CD4-positive, alpha-beta memory T cell (primary cell): ENCODE results near the gene LZTS2. TPM values are rescaled to one million over a fixed set of nuclear protein-coding genes. Genes with fewer than 3 reads are reported as not detected.

Source experiments
- CTCF ChIA-PET: fragments of 350-600 bp; sonication (Branson Sonifier 250); formaldehyde crosslinking; loops from one replicate; lab custom pipeline; 2021; ENCODE audit warnings: inconsistent platforms; ENCODE audit not compliant: partially characterized antibody; lab: Charles Lee
- POLR2A ChIA-PET: fragments of 350-600 bp; sonication (Branson Sonifier 250); formaldehyde crosslinking; loops from one replicate; lab custom pipeline; 2021; ENCODE audit not compliant: partially characterized antibody; lab: Charles Lee
- DNase-seq, 5 donors: peaks; one replicate each; pipeline versions ENCODE4 v3.0.0 to v3.0.0-alpha.2; 2020 to 2022; ENCODE audit warnings: mixed read lengths in 1 of 5
- H3K27ac ChIP-seq: one replicate; pipeline ENCODE4 v1.7.0; 2013; ENCODE audit warnings: low read depth, low read length
- H3K27me3 ChIP-seq: 2 replicates; pipeline ENCODE4 v1.7.0; 2013; ENCODE audit warnings: mild to moderate bottlenecking, low read length, moderate library complexity; ENCODE audit not compliant: insufficient read depth
- H3K36me3 ChIP-seq: 2 replicates; pipeline ENCODE4 v1.7.0; 2013; ENCODE audit warnings: mild to moderate bottlenecking, low read length, moderate library complexity; ENCODE audit not compliant: insufficient read depth
- H3K4me1 ChIP-seq: 2 replicates; pipeline ENCODE4 v1.7.0; 2013; ENCODE audit warnings: mild to moderate bottlenecking, low read length, moderate library complexity; ENCODE audit not compliant: insufficient read depth
- H3K4me3 ChIP-seq, 2 donors: one replicate each; pipeline ENCODE4 v1.7.0; 2013; ENCODE audit warnings: low read length in 2 of 2, mild to moderate bottlenecking in 1 of 2
- H3K9me3 ChIP-seq, 2 donors: one replicate each; pipeline ENCODE4 v1.7.0; 2013; ENCODE audit warnings: low read length in 2 of 2, control low read depth in 1 of 2; ENCODE audit not compliant: control insufficient read depth in 1 of 2
- H3K27ac Mint-ChIP-seq, 7 donors: one replicate each; pipeline ENCODE4 v1.8.0; 2020 to 2021; ENCODE audit warnings: mixed read lengths in 7 of 7, mild to moderate bottlenecking in 6 of 7, inconsistent platforms in 3 of 7, moderate library complexity in 3 of 7
- H3K27me3 Mint-ChIP-seq, 2 donors: one replicate each; pipeline ENCODE4 v1.8.0; 2020 to 2021; ENCODE audit warnings: mixed read lengths in 2 of 2
- H3K36me3 Mint-ChIP-seq, 2 donors: one replicate each; pipeline ENCODE4 v1.8.0; 2020 to 2021; ENCODE audit warnings: mixed read lengths in 2 of 2, inconsistent platforms in 1 of 2, mild to moderate bottlenecking in 1 of 2
- H3K4me1 Mint-ChIP-seq, 4 donors: one replicate each; pipeline ENCODE4 v1.8.0; 2020 to 2021; ENCODE audit warnings: mixed read lengths in 4 of 4, mild to moderate bottlenecking in 1 of 4
- H3K4me3 Mint-ChIP-seq, 8 donors: one replicate each; pipeline ENCODE4 v1.8.0; 2020 to 2021; ENCODE audit warnings: mixed read lengths in 8 of 8, mild to moderate bottlenecking in 7 of 8, moderate library complexity in 6 of 8, inconsistent platforms in 3 of 8
- H3K9me3 Mint-ChIP-seq, 8 donors: one replicate each; pipeline ENCODE4 v1.8.0; 2020 to 2021; ENCODE audit warnings: mixed read lengths in 8 of 8, mild to moderate bottlenecking in 5 of 8, inconsistent platforms in 3 of 8, moderate library complexity in 1 of 8
- intact Hi-C: fragments of 100-400 bp; cut with micrococcal nuclease; formaldehyde crosslinking; loops from one replicate; pipeline ENCODE4 v1.15.1; 2023
- polyA plus RNA-seq, 2 donors: library from polyadenylated mRNA; unstranded; fragments of 300-500 nt; fragmentation: Illumina TruSeq; gene quantifications; one replicate each; pipeline ENCODE4 v1.2.3, GENCODE V29; 2021
- total RNA-seq, 2 experiments: library from RNA; stranded (reverse); gene quantifications; one replicate each; pipeline ENCODE4 v1.2.3, GENCODE V29; 2021

LZTS2 gene
- total and polyA plus RNA-seq, 4 experiments from 2014 or later = 8.4 to 33.9 (median 26.6) TPM

- CTCF ChIA-PET = interaction anchor here (1.0 to 26.6 kb wide), 4 partner anchors 16 to 27 kb away, joined by 3 to 645 read pairs (median 10); partner anchors contain the start of gene KAZALD1
- peak overlapping the region in 3 of 7 donors; percentile 13 to 71 (median 42) for H3K27ac Mint-ChIP-seq
- intact Hi-C loops = no loop called here
- no peak for DNase-seq
- POLR2A ChIA-PET = no interaction called here
- Histone ChIP-seq H3K9me3 (no peaks in the 10 kb centered on the region), H3K4me1 (peaks cover 14% of the 10 kb centered on the region), H3K4me3 (no peak overlapping the region), H3K27me3 (no peaks in the 10 kb centered on the region), H3K27ac (no peak overlapping the region), H3K36me3 (peaks cover 34% of the 10 kb centered on the region)
- H3K27me3 Mint-ChIP-seq = no peaks in the 10 kb centered on the region
- no peaks in the 10 kb centered on the region for H3K9me3 Mint-ChIP-seq
- peaks cover 25 to 62% of the 10 kb centered on the region in 2 donors for H3K36me3 Mint-ChIP-seq
- H3K4me1 Mint-ChIP-seq = peaks cover 11 to 36% (median 16%) of the 10 kb centered on the region in 4 donors
- H3K4me3 Mint-ChIP-seq = no peak overlapping the region
Measured at GRCh38 chr10:101035916-101036702, 36.5 kb downstream of the LZTS2 start.

GRCh38 chr10:101036726-101037125 lies 37.1 kb downstream of the LZTS2 start:
- no peak overlapping the region for H3K27ac ChIP-seq
- Mint-ChIP-seq H3K36me3 (peaks cover 25 to 57% of the 10 kb centered on the region in 2 donors), H3K4me3 (no peak overlapping the region), H3K27ac (no peak overlapping the region), H3K9me3 (no peaks in the 10 kb centered on the region), H3K27me3 (no peaks in the 10 kb centered on the region), H3K4me1 (peaks cover 13 to 34% (median 19%) of the 10 kb centered on the region in 4 donors)
- H3K36me3 ChIP-seq = peaks cover 34% of the 10 kb centered on the region
- intact Hi-C loops = no loop called here
- no peak overlapping the region for H3K4me3 ChIP-seq
- no peak for DNase-seq
- no peaks in the 10 kb centered on the region for H3K27me3 ChIP-seq
- H3K9me3 ChIP-seq = no peaks in the 10 kb centered on the region
- POLR2A ChIA-PET = no interaction called here
- peaks cover 20% of the 10 kb centered on the region for H3K4me1 ChIP-seq
- CTCF ChIA-PET = interaction anchor here (1.0 to 26.6 kb wide), 4 partner anchors 15 to 39 kb away, joined by 3 to 645 read pairs (median 10); partner anchors contain the start of gene KAZALD1

- H3K27me3 Mint-ChIP-seq = peaks cover 0 to 2% of the 10 kb centered on the region in 2 donors
- H3K4me1 Mint-ChIP-seq = peaks cover 19 to 32% (median 21%) of the 10 kb centered on the region in 4 donors
- H3K4me3 Mint-ChIP-seq = no peak overlapping the region
- H3K27me3 ChIP-seq = no peaks in the 10 kb centered on the region
- no peaks in the 10 kb centered on the region for H3K9me3 Mint-ChIP-seq
- no peaks in the 10 kb centered on the region for H3K9me3 ChIP-seq
- intact Hi-C loops = no loop called here
- ChIA-PET POLR2A (interaction anchor here (0.7 to 1.7 kb wide), 2 partner anchors 23 to 26 kb away, joined by 3 to 8 read pairs; partner anchors contain the start of gene KAZALD1), CTCF (interaction anchor here (0.9 to 26.6 kb wide), 6 partner anchors 8 to 104 kb away, joined by 3 to 645 read pairs (median 11); partner anchors contain the start of gene KAZALD1)
- peak overlapping the region in 2 of 7 donors; percentile 4 to 79 for H3K27ac Mint-ChIP-seq
- DNase-seq = no peak
- H3K4me3 ChIP-seq = no peak overlapping the region
- H3K36me3 ChIP-seq = peaks cover 34% of the 10 kb centered on the region
- peaks cover 26% of the 10 kb centered on the region for H3K4me1 ChIP-seq
- peaks cover 25 to 54% of the 10 kb centered on the region in 2 donors for H3K36me3 Mint-ChIP-seq
- H3K27ac ChIP-seq = no peak overlapping the region
Measured at GRCh38 chr10:101038484-101038883, 38.9 kb downstream of the LZTS2 start.

GRCh38 chr10:101040061-101040460 lies 40.5 kb downstream of the LZTS2 start:
- Histone ChIP-seq H3K27me3 (no peaks in the 10 kb centered on the region), H3K4me1 (peaks cover 27% of the 10 kb centered on the region), H3K4me3 (no peak overlapping the region), H3K27ac (no peak overlapping the region), H3K9me3 (no peaks in the 10 kb centered on the region), H3K36me3 (peaks cover 30% of the 10 kb centered on the region)
- ChIA-PET CTCF (interaction anchor here (1.0 to 26.6 kb wide), 5 partner anchors 10 to 24 kb away, joined by 3 to 645 read pairs (median 53); partner anchors contain the start of genes KAZALD1, PDZD7 and SFXN3), POLR2A (interaction anchor here (0.8 to 5.6 kb wide), 4 partner anchors 8 to 43 kb away, joined by 5 to 69 read pairs (median 16); partner anchors contain the start of genes KAZALD1, PDZD7 and SFXN3)
- intact Hi-C loops = loop anchor here (5.0 kb wide), 1 partner anchor 102 kb away; no protein-coding TSS in a partner anchor
- Mint-ChIP-seq H3K4me1 (peaks cover 16 to 25% (median 19%) of the 10 kb centered on the region in 4 donors), H3K36me3 (peaks cover 25 to 49% of the 10 kb centered on the region in 2 donors), H3K27ac (peak overlapping the region in 2 of 7 donors; percentile 15 to 59), H3K4me3 (peak overlapping the region in 1 of 8 donors; percentile 65), H3K27me3 (peaks cover 0 to 4% of the 10 kb centered on the region in 2 donors), H3K9me3 (no peaks in the 10 kb centered on the region)
- DNase-seq = no peak

- peaks cover 27% of the 10 kb centered on the region for H3K4me1 ChIP-seq
- ChIA-PET CTCF (interaction anchor here (0.7 to 26.6 kb wide), 11 partner anchors 11 to 100 kb away, joined by 3 to 645 read pairs (median 7); partner anchors contain the start of genes KAZALD1, PDZD7, SFXN3 and TLX1), POLR2A (interaction anchor here (0.9 to 5.6 kb wide), 6 partner anchors 9 to 43 kb away, joined by 3 to 69 read pairs (median 22); partner anchors contain the start of genes KAZALD1, PDZD7 and SFXN3)
- H3K4me3 ChIP-seq = no peak overlapping the region
- Mint-ChIP-seq H3K27ac (peak overlapping the region in 6 of 7 donors; percentile 42 to 99 (median 80)), H3K4me1 (peaks cover 16 to 25% (median 19%) of the 10 kb centered on the region in 4 donors), H3K36me3 (peaks cover 20 to 43% of the 10 kb centered on the region in 2 donors), H3K4me3 (no peak overlapping the region), H3K27me3 (peaks cover 0 to 4% of the 10 kb centered on the region in 2 donors), H3K9me3 (no peaks in the 10 kb centered on the region)
- H3K27ac ChIP-seq = no peak overlapping the region
- H3K27me3 ChIP-seq = no peaks in the 10 kb centered on the region
- intact Hi-C loops = loop anchor here (1.0 to 5.0 kb wide), 4 partner anchors 9 to 101 kb away; no protein-coding TSS in a partner anchor
- no peak for DNase-seq
- no peaks in the 10 kb centered on the region for H3K9me3 ChIP-seq
- H3K36me3 ChIP-seq = peaks cover 22% of the 10 kb centered on the region
Measured at GRCh38 chr10:101040851-101041250, 41.2 kb downstream of the LZTS2 start.

- peak overlapping the region in 1 of 8 donors; percentile 27 for H3K4me3 Mint-ChIP-seq
- CTCF ChIA-PET = interaction anchor here (0.6 to 26.6 kb wide), 14 partner anchors 10 to 1056 kb away, joined by 3 to 645 read pairs (median 6); partner anchors contain the start of genes KAZALD1, PDZD7, SFXN3 and TLX1
- H3K4me1 Mint-ChIP-seq = peaks cover 16 to 25% (median 19%) of the 10 kb centered on the region in 4 donors
- H3K9me3 ChIP-seq = no peaks in the 10 kb centered on the region
- peak overlapping the region; percentile 42 to 99 (median 79) for H3K27ac Mint-ChIP-seq
- H3K4me3 ChIP-seq = no peak overlapping the region
- intact Hi-C loops = loop anchor here (1.0 to 5.0 kb wide), 4 partner anchors 9 to 101 kb away; no protein-coding TSS in a partner anchor
- peak; percentile 72 to 81 (median 73) for DNase-seq
- H3K27ac ChIP-seq = no peak overlapping the region
- no peaks in the 10 kb centered on the region for H3K9me3 Mint-ChIP-seq
- no peaks in the 10 kb centered on the region for H3K27me3 ChIP-seq
- H3K36me3 Mint-ChIP-seq = peaks cover 16 to 38% of the 10 kb centered on the region in 2 donors
- peaks cover 1 to 5% of the 10 kb centered on the region in 2 donors for H3K27me3 Mint-ChIP-seq
- POLR2A ChIA-PET = interaction anchor here (0.9 to 5.6 kb wide), 6 partner anchors 10 to 44 kb away, joined by 3 to 69 read pairs (median 22); partner anchors contain the start of genes KAZALD1, PDZD7 and SFXN3
- H3K4me1 ChIP-seq = peaks cover 27% of the 10 kb centered on the region
- H3K36me3 ChIP-seq = peaks cover 18% of the 10 kb centered on the region
Measured at GRCh38 chr10:101041252-101041761, 41.7 kb downstream of the LZTS2 start.
